GM12878 (cell line): ENCODE results near the gene C1GALT1C1. TPM values are rescaled to one million over a fixed set of nuclear protein-coding genes. Genes with fewer than 3 reads are reported as not detected.

Experiments used
- CEBPZ ChIP-seq: fragments of 150-350 bp; IDR thresholded peaks from 2 replicates; pipeline ENCODE4 v1.6.1; 2016; ENCODE audit warnings: low read depth, low read length
- HDAC2 ChIP-seq: fragments of 200-600 bp; sonication (generic); IDR thresholded peaks from 2 replicates; pipeline ENCODE4 v1.6.1; 2017
- SIN3A ChIP-seq: IDR thresholded peaks from 2 replicates; pipeline ENCODE4 v1.6.1; 2012; ENCODE audit warnings: low read depth, low read length, improper control_type of control experiment
- TCF3 ChIP-seq: IDR thresholded peaks from 2 replicates; pipeline ENCODE4 v1.6.1; 2012; ENCODE audit warnings: low read depth, mild to moderate bottlenecking, low read length, borderline replicate concordance; ENCODE audit not compliant: insufficient read depth
- polyA plus RNA-seq, 11 experiments: library from polyadenylated mRNA; depleted of rRNA in 4 of 11; unstranded in 6 of 11; stranded (reverse) in 5 of 11; fragments of >200 nt; fragmentation: Nextera tagmentation in 4 of 11; fragmentation: Illumina TruSeq in 1 of 11; extraction: Ambion mirVana in 4 of 11; extraction: Trizol in 1 of 11; gene quantifications; 1 replicate in 1 of 11; 2 replicates in 10 of 11; pipeline versions ENCODE4 v1.2.1 to v1.2.3, GENCODE V29; 2011 to 2016; ENCODE audit warnings: inconsistent platforms in 2 of 11, missing spikeins in 2 of 11, low read depth in 1 of 11
- total RNA-seq, 4 experiments: library from RNA; depleted of rRNA in 3 of 4; stranded (reverse); fragments of >200 nt in 3 of 4; fragmentation: Illumina TruSeq in 1 of 4; extraction: Trizol in 1 of 4; gene quantifications; 2 replicates each; pipeline versions ENCODE4 v1.2.1 to v1.2.3, GENCODE V29; 2013 to 2021

Gene C1GALT1C1
- total and polyA plus RNA-seq, 10 of the 15 experiments (the other 5 are each of a cell fraction or from before 2014, with no cell fraction given), result 11.6 to 71.7 (median 22.5) TPM

- TF ChIP-seq TCF3 (no peak), SIN3A (no peak), HDAC2 (no peak), CEBPZ (no peak)
Measured at GRCh38 chrX:120585702-120586101, 44.2 kb downstream of the C1GALT1C1 start (continued).

Other genes with a start within 250 kb of the C1GALT1C1 start
- gene LAMP2, start 160.8 kb downstream of the C1GALT1C1 start, total RNA-seq (2014; rRNA removed), result 23.6 and 25.5 TPM in 2 replicates
- 27.1 and 32.0 TPM in 2 replicates for gene LAMP2, start 160.8 kb downstream of the C1GALT1C1 start, total RNA-seq (2014; rRNA removed; fragmentation: Illumina TruSeq; extraction: Trizol)
- gene LAMP2, start 160.8 kb downstream of the C1GALT1C1 start, total RNA-seq (2021), result 25.2 and 26.5 TPM in 2 replicates
- gene LAMP2, start 160.8 kb downstream of the C1GALT1C1 start, polyA plus RNA-seq (2011; rRNA removed), result 43.2 and 47.3 TPM in 2 replicates
- 36.9 and 41.4 TPM in 2 replicates for gene LAMP2, start 160.8 kb downstream of the C1GALT1C1 start, polyA plus RNA-seq (2014; fragmentation: Illumina TruSeq; extraction: Trizol)
- 10 to 100 TPM; 21.0 to 27.5 TPM for gene LAMP2, start 160.8 kb downstream of the C1GALT1C1 start, polyA plus RNA-seq (2014; fragmentation: Nextera tagmentation; extraction: Ambion mirVana)
- 16.3 and 23.1 TPM in 2 replicates for gene LAMP2, start 160.8 kb downstream of the C1GALT1C1 start, polyA plus RNA-seq (2014; rRNA removed)
- gene LAMP2, start 160.8 kb downstream of the C1GALT1C1 start, polyA plus RNA-seq (2016; fragmentation: Nextera tagmentation; extraction: Ambion mirVana), result 10 to 100 TPM; 43.5 to 48.1 TPM
- gene CUL4B, start 69.1 kb downstream of the C1GALT1C1 start, total RNA-seq (2014; rRNA removed), result 14.3 and 17.2 TPM in 2 replicates
- gene CUL4B, start 69.1 kb downstream of the C1GALT1C1 start, total RNA-seq (2014; rRNA removed; fragmentation: Illumina TruSeq; extraction: Trizol), result 26.3 and 28.0 TPM in 2 replicates
- gene CUL4B, start 69.1 kb downstream of the C1GALT1C1 start, total RNA-seq (2021), result 29.0 and 31.4 TPM in 2 replicates
- gene CUL4B, start 69.1 kb downstream of the C1GALT1C1 start, polyA plus RNA-seq (2011; rRNA removed), result 37.3 and 59.3 TPM in 2 replicates
- gene CUL4B, start 69.1 kb downstream of the C1GALT1C1 start, polyA plus RNA-seq (2014; fragmentation: Illumina TruSeq; extraction: Trizol), result 28.6 and 38.4 TPM in 2 replicates
- 10 to 100 TPM; 11.0 to 12.1 TPM for gene CUL4B, start 69.1 kb downstream of the C1GALT1C1 start, polyA plus RNA-seq (2014; fragmentation: Nextera tagmentation; extraction: Ambion mirVana)
- gene CUL4B, start 69.1 kb downstream of the C1GALT1C1 start, polyA plus RNA-seq (2014; rRNA removed), result 16.4 and 18.0 TPM in 2 replicates
- 10 to 100 TPM; 23.7 to 25.2 TPM for gene CUL4B, start 69.1 kb downstream of the C1GALT1C1 start, polyA plus RNA-seq (2016; fragmentation: Nextera tagmentation; extraction: Ambion mirVana)
- gene MCTS1, start 26.0 kb downstream of the C1GALT1C1 start, total RNA-seq (2014; rRNA removed), result 59.5 and 65.3 TPM in 2 replicates
- 95.5 and 99.6 TPM in 2 replicates for gene MCTS1, start 26.0 kb downstream of the C1GALT1C1 start, total RNA-seq (2014; rRNA removed; fragmentation: Illumina TruSeq; extraction: Trizol)
- gene MCTS1, start 26.0 kb downstream of the C1GALT1C1 start, total RNA-seq (2021), result 65.3 and 70.1 TPM in 2 replicates
- 116 and 165 TPM in 2 replicates for gene MCTS1, start 26.0 kb downstream of the C1GALT1C1 start, polyA plus RNA-seq (2011; rRNA removed)
- 114 and 141 TPM in 2 replicates for gene MCTS1, start 26.0 kb downstream of the C1GALT1C1 start, polyA plus RNA-seq (2014; fragmentation: Illumina TruSeq; extraction: Trizol)
- gene MCTS1, start 26.0 kb downstream of the C1GALT1C1 start, polyA plus RNA-seq (2014; fragmentation: Nextera tagmentation; extraction: Ambion mirVana), result 100 to 1,000 TPM; 214 to 238 TPM
- 61.7 and 74.6 TPM in 2 replicates for gene MCTS1, start 26.0 kb downstream of the C1GALT1C1 start, polyA plus RNA-seq (2014; rRNA removed)
- 100 to 1,000 TPM; 215 TPM for gene MCTS1, start 26.0 kb downstream of the C1GALT1C1 start, polyA plus RNA-seq (2016; fragmentation: Nextera tagmentation; extraction: Ambion mirVana)
- not detected in 2 replicates for gene CT47B1, start 245.8 kb upstream of the C1GALT1C1 start, total RNA-seq (2014; rRNA removed)
- not detected in 2 replicates for gene CT47B1, start 245.8 kb upstream of the C1GALT1C1 start, total RNA-seq (2014; rRNA removed; fragmentation: Illumina TruSeq; extraction: Trizol)
- not detected in 2 replicates for gene CT47B1, start 245.8 kb upstream of the C1GALT1C1 start, total RNA-seq (2021)
- not detected in 2 replicates for gene CT47B1, start 245.8 kb upstream of the C1GALT1C1 start, polyA plus RNA-seq (2011; rRNA removed)
- not detected in 2 replicates for gene CT47B1, start 245.8 kb upstream of the C1GALT1C1 start, polyA plus RNA-seq (2014; fragmentation: Illumina TruSeq; extraction: Trizol)
- gene CT47B1, start 245.8 kb upstream of the C1GALT1C1 start, polyA plus RNA-seq (2014; fragmentation: Nextera tagmentation; extraction: Ambion mirVana), result not detected
- gene CT47B1, start 245.8 kb upstream of the C1GALT1C1 start, polyA plus RNA-seq (2014; rRNA removed), result not detected in 2 replicates
- not detected for gene CT47B1, start 245.8 kb upstream of the C1GALT1C1 start, polyA plus RNA-seq (2016; fragmentation: Nextera tagmentation; extraction: Ambion mirVana)